Activated T-cell treated with anti-CD3 and anti-CD28 coated beads, Interleukin-2, amount 50 U/mL, for 4 hours (primary cell): ENCODE data around the gene OOSP1. TPM values are rescaled to one million over a fixed set of nuclear protein-coding genes. Genes with fewer than 3 reads are reported as not detected.

Experiments used
- ATAC-seq, 2 donors: fragments of 200-7000 bp; cut with Tn5 transposase; one replicate each; pipeline ENCODE4 v1.10.0; 2021
- DNase-seq: peaks from one replicate; pipeline ENCODE4 v3.0.0-alpha.2; 2020
- H3K27me3 Mint-ChIP-seq: one replicate; pipeline ENCODE4 v1.8.0; 2021; ENCODE audit warnings: low read depth, mixed read lengths
- H3K36me3 Mint-ChIP-seq: one replicate; pipeline ENCODE4 v1.8.0; 2022; ENCODE audit warnings: mixed read lengths; ENCODE audit not compliant: insufficient read depth
- H3K4me1 Mint-ChIP-seq: one replicate; pipeline ENCODE4 v1.8.0; 2021; ENCODE audit warnings: low read depth, mixed read lengths
- H3K4me3 Mint-ChIP-seq: one replicate; pipeline ENCODE4 v1.8.0; 2021; ENCODE audit warnings: mild to moderate bottlenecking, moderate library complexity, mixed read lengths
- H3K9me3 Mint-ChIP-seq: one replicate; pipeline ENCODE4 v1.8.0; 2021; ENCODE audit warnings: mixed read lengths
- total RNA-seq, 3 donors: library from RNA; stranded (reverse); gene quantifications; one replicate each; pipeline ENCODE4 v1.2.1, GENCODE V29; 2021

Gene OOSP1
- total RNA-seq, 3 donors from 2014 or later: not detected

DNA sequence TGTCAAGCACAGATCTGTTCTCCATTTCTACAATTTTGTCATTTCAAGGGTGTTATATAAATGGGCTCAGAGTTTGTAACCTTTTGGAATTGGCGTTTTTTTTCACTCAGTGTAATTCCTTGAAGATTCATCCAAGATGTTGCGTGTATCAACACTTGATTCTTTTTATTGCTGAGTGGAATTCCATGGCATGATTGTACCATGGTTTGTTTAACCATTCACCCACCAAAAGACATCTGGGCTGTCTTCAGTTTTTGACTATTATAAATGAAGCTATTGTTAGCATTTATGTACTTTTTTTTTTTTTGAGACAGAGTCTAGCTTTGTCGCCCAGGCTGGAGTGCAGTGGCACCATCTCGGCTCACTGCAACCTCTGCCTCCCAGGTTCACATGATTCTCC is 2.9 kb downstream of the OOSP1 start:
- Mint-ChIP-seq H3K4me3 (no peak overlapping the region), H3K9me3 (no peaks in the 10 kb centered on the region), H3K36me3 (no peaks in the 10 kb centered on the region), H3K27me3 (peaks cover 6% of the 10 kb centered on the region), H3K4me1 (no peaks in the 10 kb centered on the region)
- ATAC-seq (no peak), DNase-seq (no peak)

DNA sequence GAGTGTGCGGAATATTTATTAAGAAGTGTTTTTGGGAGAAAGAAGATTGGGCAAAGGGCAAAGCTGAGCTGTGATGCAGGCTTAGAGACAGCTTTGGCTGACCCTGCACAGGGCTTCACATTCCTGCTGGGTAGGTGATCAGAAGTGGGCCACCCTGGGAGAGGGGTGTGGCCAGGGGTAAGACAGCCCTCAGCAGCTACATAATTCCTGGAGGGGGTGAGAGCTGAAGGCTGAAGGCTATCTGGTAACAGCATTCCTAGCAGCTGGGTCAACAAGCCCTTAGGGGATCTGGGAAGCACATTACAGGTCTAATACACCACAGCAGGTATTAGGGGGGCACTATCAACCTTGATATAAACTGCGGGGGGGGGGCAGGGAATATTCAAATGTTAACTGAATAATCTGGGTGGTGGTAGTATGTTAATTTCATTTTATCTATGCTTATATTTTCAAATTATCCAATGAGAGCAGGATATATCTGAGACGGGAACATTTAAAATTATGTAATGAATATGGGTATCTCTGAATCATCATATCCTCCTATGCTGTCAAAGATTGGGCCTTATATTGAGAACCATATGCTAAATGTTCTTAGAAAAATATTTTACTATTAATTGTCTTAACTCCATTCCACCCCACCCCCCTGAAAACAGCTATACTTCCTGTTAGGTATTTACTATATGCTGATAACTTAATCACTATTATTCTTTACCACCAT is 5.9 kb downstream of the OOSP1 start:
- ATAC-seq: no peak
- Mint-ChIP-seq H3K36me3 (no peaks in the 10 kb centered on the region), H3K4me1 (no peaks in the 10 kb centered on the region), H3K27me3 (peaks cover 8% of the 10 kb centered on the region), H3K4me3 (no peak overlapping the region), H3K9me3 (no peaks in the 10 kb centered on the region)
- DNase-seq: no peak

DNA sequence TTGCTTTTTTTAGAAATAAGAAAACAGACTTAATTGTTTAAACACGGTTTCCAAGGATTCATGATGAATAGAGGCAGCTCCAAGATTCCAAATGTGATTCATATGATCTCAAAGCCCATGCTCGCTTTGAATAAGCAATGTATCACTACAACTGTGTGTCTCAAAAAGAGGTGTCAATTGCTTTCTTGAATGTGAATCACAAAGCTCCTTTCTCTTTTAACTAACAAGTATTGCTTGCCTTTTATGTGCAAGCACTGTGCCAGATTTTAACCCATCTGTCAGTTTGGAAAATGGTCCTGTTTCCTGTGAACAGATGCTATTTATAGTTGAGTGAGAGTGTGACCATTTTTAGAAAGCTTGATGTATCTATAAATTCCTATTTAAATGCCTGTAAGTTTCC is 6.5 kb downstream of the OOSP1 start:
- DNase-seq: no peak
- H3K36me3 Mint-ChIP-seq: no peaks in the 10 kb centered on the region
- no peak overlapping the region for H3K4me3 Mint-ChIP-seq
- H3K27me3 Mint-ChIP-seq: peaks cover 8% of the 10 kb centered on the region
- H3K9me3 Mint-ChIP-seq: no peaks in the 10 kb centered on the region
- no peak for ATAC-seq
- H3K4me1 Mint-ChIP-seq: no peaks in the 10 kb centered on the region

DNA sequence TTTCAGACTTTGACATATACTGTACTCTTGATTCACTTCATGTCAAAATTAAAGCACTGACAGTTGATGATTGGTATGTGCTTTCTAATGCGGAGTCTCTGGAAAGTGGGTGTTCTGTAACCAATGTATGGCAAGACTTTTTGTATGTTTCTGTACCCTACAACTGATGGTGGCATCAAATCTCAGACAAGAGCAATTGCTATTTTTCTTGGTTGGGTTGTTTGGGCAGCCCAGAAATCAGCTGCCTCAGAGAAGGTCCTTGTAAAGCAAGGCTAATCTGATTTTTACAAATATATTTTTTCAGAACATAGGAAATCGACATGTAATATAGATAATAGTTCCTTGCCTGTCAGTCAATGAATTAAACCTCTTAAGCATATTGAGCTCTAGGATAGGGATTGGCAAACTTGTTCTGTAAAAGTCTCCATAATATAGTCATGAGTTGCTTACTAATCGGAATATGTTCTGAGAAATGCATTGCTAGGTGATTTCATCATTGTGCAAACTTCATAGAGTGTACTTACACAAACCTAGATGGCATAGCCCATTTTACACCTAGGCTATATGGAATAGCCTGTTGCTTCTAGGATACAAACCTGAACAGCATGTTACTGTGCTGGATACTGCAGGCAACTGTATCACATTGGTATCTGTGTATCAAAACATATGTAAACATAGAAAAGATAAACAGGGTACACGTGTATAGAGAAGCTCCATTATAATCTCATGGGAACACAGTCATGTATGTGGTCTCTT is 15.4 kb downstream of the OOSP1 start:
- no peak for ATAC-seq
- no peak overlapping the region for H3K4me3 Mint-ChIP-seq
- no peaks in the 10 kb centered on the region for H3K36me3 Mint-ChIP-seq
- H3K4me1 Mint-ChIP-seq: no peaks in the 10 kb centered on the region
- peaks cover 3% of the 10 kb centered on the region for H3K27me3 Mint-ChIP-seq
- no peak for DNase-seq
- no peaks in the 10 kb centered on the region for H3K9me3 Mint-ChIP-seq

DNA sequence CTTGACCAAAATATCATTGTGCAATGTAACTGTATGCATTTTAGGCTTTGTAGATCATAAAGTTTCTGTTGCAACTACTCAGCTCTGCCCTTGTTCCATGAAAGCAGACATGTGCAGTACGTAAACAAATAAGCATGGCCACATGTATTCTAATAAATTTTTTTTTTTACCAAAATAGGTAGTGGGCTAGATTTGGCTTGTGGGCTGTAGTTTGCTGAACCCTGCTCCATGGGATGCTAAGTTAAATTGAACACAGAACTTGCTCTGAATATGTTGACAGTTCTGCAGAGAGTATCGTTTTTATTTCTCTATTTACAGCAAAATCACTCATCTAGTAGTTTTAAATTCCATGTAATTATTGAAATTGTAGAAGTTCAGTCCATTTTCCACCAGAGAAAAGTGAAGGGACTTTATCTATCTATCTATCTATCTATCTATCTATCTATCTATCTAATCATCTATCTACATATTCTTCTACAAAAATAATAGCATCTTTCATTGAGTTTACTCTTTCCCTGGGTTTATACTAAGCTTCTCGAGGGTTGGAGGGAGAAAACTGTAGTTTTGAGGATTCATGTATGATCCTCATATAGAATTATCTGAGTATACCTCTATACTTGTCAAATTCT is 16.1 kb downstream of the OOSP1 start:
- Mint-ChIP-seq H3K4me3 (no peak overlapping the region), H3K9me3 (no peaks in the 10 kb centered on the region), H3K27me3 (peaks cover 3% of the 10 kb centered on the region), H3K36me3 (no peaks in the 10 kb centered on the region), H3K4me1 (no peaks in the 10 kb centered on the region)
- no peak for DNase-seq
- no peak for ATAC-seq

DNA sequence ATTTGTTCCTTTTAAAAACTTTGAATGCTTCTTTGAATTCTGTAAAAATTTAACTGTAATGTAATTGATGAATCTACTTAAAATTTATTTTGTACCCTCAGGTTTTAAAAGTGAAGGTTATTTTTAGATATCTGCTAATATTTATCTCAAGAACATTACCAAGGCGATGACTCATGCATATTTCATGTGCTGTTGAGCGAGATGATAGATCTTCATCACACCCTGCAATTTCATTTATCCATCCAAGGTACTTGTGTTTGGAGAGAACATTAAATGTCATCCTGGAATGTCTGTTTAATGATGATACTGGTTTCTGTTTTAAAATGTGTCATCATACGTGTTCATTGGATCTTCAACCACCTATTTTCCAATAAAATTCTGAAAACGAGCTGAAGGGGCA is 18.9 kb downstream of the OOSP1 start:
- H3K4me1 Mint-ChIP-seq: no peaks in the 10 kb centered on the region
- H3K9me3 Mint-ChIP-seq: no peaks in the 10 kb centered on the region
- H3K36me3 Mint-ChIP-seq: no peaks in the 10 kb centered on the region
- ATAC-seq: no peak
- no peak overlapping the region for H3K4me3 Mint-ChIP-seq
- H3K27me3 Mint-ChIP-seq: no peaks in the 10 kb centered on the region
- DNase-seq: no peak

DNA sequence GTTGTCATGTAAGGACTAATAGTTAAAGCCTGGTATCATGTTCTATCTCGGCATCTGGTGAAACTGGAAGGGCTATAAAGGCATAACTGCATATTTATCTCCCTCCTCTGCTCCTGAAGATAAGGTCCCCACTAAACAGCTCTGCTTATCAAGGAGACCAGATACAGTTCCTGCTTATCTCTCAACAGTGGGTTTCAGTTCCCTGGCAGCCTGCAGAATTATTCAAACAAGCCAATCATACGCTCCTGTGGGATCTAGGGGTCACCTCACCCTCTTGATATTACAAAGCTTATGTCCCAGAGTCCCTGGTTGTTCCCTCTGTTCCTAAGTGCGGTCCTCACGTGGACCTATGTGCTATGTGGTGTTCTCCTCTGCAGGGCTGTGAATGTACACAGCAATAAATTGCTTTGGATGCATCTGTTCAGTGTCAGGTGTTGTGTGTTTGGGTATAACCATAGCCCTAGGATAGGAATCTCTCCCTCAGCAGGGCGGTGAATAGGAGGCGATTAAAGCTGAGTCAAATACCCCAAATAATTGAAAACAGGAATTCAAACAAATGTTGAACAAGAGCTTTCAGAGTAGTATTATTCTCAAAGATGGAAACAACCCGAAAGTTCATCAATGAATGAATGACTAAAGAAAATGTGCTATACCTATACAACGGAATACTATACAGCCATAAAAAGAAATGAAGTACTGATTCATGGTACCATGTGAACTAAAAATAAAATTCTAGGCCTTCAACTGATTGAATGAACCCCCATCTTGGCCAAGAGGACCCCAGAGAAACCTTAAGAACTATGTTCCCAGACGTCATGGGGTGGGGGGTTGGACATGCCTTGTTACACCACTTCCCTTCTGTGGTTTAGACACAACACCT is 22.5 kb downstream of the OOSP1 start:
- Mint-ChIP-seq H3K4me3 (no peak overlapping the region), H3K27me3 (no peaks in the 10 kb centered on the region), H3K36me3 (no peaks in the 10 kb centered on the region), H3K4me1 (no peaks in the 10 kb centered on the region), H3K9me3 (no peaks in the 10 kb centered on the region)
- ATAC-seq: no peak
- DNase-seq: no peak

DNA sequence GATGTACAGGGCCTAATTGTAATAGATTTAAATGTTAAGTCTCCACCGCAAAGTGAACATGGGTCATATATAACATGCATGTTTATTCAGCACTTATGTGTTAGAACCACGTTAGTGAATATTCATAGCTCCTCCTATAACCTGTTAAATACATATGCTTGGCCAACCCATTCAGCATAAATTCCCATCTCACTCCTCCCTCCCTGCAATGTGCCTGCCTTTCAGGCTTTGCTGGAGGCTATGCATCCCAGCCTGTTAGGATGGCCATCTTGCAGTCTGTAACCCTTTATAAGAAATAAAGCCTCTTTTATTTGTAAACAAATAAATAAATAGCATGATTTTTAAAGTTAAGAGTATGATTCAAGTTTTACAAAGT is 23.9 kb downstream of the OOSP1 start:
- Mint-ChIP-seq H3K27me3 (peaks cover 2% of the 10 kb centered on the region), H3K36me3 (no peaks in the 10 kb centered on the region), H3K9me3 (no peaks in the 10 kb centered on the region), H3K4me3 (no peak overlapping the region), H3K4me1 (no peaks in the 10 kb centered on the region)
- no peak for DNase-seq
- ATAC-seq: no peak

DNA sequence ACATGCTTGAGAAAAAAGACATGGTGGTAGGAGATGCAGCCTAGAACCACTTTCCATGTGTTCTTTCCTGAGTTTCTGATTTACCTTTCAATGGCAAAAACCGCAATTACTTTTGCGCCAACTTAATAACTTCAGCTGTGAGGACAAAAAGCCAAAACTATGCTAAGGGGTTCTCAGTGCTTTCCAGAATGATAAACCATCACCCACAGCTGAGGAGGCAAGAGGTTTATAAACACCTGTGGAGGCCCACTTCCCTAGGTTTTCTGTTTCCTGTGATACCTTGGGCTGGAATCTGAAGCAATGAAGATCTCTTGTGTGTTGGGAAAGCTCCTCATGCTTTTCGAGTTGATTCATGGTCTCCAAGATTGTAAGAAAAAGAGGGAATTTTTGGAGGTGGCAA is 25.5 kb downstream of the OOSP1 start, which contains the start of gene OOSP4A:
Gene OOSP4A (plus strand): TSS at position 301 of the 400 bp plus-strand sequence. CDS start 0 bp downstream, at position 301.
- H3K27me3 Mint-ChIP-seq: peaks cover 2% of the 10 kb centered on the region
- no peak within 1 kb of the TSS for H3K4me3 Mint-ChIP-seq
- no peaks in the 10 kb centered on the region for H3K9me3 Mint-ChIP-seq
- H3K4me1 Mint-ChIP-seq: no peaks in the 10 kb centered on the region
- H3K36me3 Mint-ChIP-seq: no peaks in the 10 kb centered on the region
- ATAC-seq: no peak
- no peak for DNase-seq

DNA sequence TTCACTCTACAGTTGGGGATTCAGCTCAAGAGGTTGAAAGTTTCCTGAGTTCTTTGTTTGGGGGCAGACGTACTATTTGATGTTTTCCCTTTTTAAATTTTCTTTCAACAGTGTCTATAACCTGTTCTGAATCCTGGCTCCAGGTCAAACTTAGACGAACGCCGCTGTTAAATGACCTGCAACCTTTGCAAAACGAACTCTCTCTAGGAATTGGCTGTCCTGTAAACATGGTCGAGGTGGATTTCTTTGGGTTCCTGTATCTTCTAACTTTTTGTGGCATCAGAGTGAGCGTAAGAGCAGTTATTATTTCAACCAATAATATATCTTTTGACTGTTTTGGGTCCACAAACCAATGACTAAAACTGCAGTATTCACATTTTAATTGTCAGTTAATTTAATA is 27.2 kb downstream of the OOSP1 start:
- Mint-ChIP-seq H3K36me3 (no peaks in the 10 kb centered on the region), H3K4me3 (no peak overlapping the region), H3K27me3 (peaks cover 2% of the 10 kb centered on the region), H3K9me3 (no peaks in the 10 kb centered on the region), H3K4me1 (no peaks in the 10 kb centered on the region)
- no peak for ATAC-seq
- no peak for DNase-seq

DNA sequence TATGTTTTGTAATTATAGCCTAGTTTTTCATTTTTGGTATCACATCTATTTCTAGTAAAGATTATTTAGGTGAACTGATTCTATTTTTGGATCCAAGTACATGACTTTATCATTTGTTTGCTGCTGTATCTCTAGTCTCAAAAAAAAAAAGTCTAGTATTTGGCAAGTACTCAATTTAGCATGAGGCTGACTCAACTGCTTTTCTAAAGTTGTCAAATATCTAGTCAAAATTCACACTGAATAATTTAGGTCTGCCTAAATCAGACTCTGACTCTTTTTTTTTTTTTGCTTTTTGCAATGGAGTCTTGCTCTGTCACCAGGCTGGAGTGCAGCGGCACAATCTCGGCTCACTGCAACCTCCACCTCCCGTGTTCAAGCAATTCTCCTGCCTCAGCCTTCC is 28.0 kb downstream of the OOSP1 start:
- ATAC-seq (no peak), DNase-seq (no peak)
- no peaks in the 10 kb centered on the region for H3K36me3 Mint-ChIP-seq
- no peak overlapping the region for H3K4me3 Mint-ChIP-seq
- H3K27me3 Mint-ChIP-seq: peaks cover 2% of the 10 kb centered on the region
- H3K4me1 Mint-ChIP-seq: no peaks in the 10 kb centered on the region
- no peaks in the 10 kb centered on the region for H3K9me3 Mint-ChIP-seq

DNA sequence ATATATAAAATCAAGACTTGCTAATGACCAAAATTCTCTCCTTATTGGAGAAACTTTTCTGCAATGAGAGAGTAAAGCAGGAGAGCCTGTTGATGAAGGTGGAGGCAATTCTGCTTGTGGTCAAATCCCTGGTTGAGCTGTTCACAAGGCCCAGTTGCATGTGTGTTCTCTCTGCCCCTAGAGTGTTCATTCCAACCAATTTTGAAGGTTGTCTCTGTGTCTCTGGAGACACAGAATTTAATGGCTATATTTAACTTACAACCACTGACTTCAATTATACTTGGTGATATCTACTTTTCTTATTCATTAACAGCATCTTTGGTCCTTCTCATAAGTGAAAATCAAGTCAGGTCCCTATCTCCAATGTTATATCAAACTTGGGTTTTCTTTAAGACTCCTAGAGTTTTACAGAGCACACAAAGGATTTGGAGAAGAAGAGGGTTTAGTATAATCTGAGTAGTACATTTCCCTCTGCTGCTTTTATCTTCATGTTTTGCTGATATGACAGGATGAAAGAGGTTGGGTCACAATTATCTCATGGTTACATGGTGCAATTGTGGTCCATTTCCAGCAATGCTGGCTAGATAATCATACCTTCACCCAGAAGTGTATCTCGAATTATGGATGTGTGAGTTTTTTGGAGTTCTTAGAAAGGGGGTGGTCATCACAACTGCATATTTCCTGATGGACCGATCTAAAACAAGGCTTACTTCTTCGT is 29.6 kb downstream of the OOSP1 start:
- DNase-seq: no peak
- ATAC-seq: no peak
- no peaks in the 10 kb centered on the region for H3K36me3 Mint-ChIP-seq

DNA sequence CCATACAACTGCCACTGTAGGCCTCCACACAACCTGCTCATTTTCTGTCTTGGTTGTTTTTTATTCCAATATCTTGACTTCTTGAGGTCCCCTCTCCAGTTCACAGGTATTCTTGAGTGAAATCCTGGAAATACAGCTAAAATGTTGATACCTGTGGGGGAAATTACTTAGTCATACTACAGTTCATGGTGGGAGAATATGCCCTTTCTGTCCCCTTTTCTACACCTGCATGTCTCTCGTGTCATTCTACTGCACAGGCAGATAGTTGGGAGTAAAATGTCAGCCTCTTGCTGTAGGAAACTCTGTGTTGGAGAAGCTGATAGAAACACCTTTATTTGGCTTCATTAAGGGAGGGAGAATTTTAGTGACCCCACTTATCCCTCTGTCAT is 30.2 kb downstream of the OOSP1 start:
- DNase-seq: no peak
- Mint-ChIP-seq H3K4me1 (no peaks in the 10 kb centered on the region), H3K36me3 (no peaks in the 10 kb centered on the region), H3K27me3 (peaks cover 2% of the 10 kb centered on the region), H3K4me3 (no peak overlapping the region), H3K9me3 (no peaks in the 10 kb centered on the region)
- no peak for ATAC-seq

More for the DNA sequence above, 29.6 kb downstream of the OOSP1 start:
- Mint-ChIP-seq H3K9me3 (no peaks in the 10 kb centered on the region), H3K27me3 (peaks cover 2% of the 10 kb centered on the region), H3K4me3 (no peak overlapping the region), H3K4me1 (no peaks in the 10 kb centered on the region)

DNA sequence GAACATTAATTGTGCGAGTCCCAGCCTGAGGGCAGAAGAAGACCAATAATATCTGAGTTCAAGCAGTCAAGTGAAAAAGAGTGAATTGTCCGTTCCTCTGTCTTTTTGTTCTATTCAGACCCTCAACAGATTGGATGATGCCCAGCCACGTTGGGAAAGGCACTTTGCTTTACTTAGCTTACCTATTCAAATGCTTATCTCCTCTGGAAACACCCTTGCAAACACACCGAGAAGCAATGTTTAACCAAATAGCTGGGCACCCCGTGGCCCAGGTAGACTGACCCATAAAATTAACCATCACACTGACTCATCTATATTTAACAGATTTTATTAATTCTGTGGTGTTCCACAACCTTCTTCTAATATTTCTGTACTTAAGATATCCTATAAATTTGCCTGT is 34.9 kb downstream of the OOSP1 start:
- no peaks in the 10 kb centered on the region for H3K9me3 Mint-ChIP-seq
- H3K36me3 Mint-ChIP-seq: no peaks in the 10 kb centered on the region
- ATAC-seq (no peak), DNase-seq (no peak)
- no peak overlapping the region for H3K4me3 Mint-ChIP-seq
- no peaks in the 10 kb centered on the region for H3K4me1 Mint-ChIP-seq
- no peaks in the 10 kb centered on the region for H3K27me3 Mint-ChIP-seq
